ENCODE measurements around the gene SLC9A8. TPM values are rescaled to one million over a fixed set of nuclear protein-coding genes. Genes with fewer than 3 reads are reported as not detected.

Gene SLC9A8
- total RNA-seq, 4 donors from 2014 or later, result 9.0 to 31.0 (median 16.6) TPM

GRCh38 chr20:49843139-49843538 lies 30.5 kb downstream of the SLC9A8 start:
- Histone ChIP-seq H3K4me1 (peaks cover 0 to 6% (median 0%) of the 10 kb centered on the region in 4 donors), H3K4me3 (no peak overlapping the region), H3K36me3 (peaks cover 0 to 5% (median 0%) of the 10 kb centered on the region in 4 donors), H3K9me3 (no peaks in the 10 kb centered on the region), H3K27me3 (no peaks in the 10 kb centered on the region), H3K27ac (no peak overlapping the region)
- WGBS, 2 donors (ENCODE audit: low coverage in 1 of 2), result 75 to 100% methylated on average over 2 to 3 of the region's 3 CpGs
- intact Hi-C loops (cut with DNase I; ENCODE audit: low total_unique reads) (loop anchor here (2.0 to 10.0 kb wide), 2 partner anchors 238 to 298 kb away; no protein-coding TSS in a partner anchor), in situ Hi-C loops (cut with MboI; ENCODE audit: low pct_ligation_motif_present in 1 of 4, low pct_unique_long_range_greater_than_20kb in 1 of 4, low sequenced_read_pairs in 3 of 4) (loop anchor here (10.0 to 25.0 kb wide), 4 partner anchors 228 to 298 kb away; no protein-coding TSS in a partner anchor)
- TF ChIP-seq EP300 (IDR thresholded peaks at IDR 0.05; ENCODE audit: low read depth), result no peak
- TF ChIP-seq CTCF (IDR thresholded peaks at IDR 0.05), result no peak
- no peak for TF ChIP-seq POLR2A (IDR thresholded peaks at IDR 0.05)
- no peak for TF ChIP-seq POLR2AphosphoS5 (IDR thresholded peaks at IDR 0.05)
- DNase-seq, result no peak

GRCh38 chr20:49843770-49844380 lies 31.2 kb downstream of the SLC9A8 start:
- Histone ChIP-seq H3K36me3 (peaks cover 0 to 5% (median 0%) of the 10 kb centered on the region in 4 donors), H3K27me3 (no peaks in the 10 kb centered on the region), H3K4me3 (no peak overlapping the region), H3K4me1 (peaks cover 0 to 6% (median 0%) of the 10 kb centered on the region in 4 donors), H3K27ac (peak overlapping the region in 1 of 4 donors; percentile 3), H3K9me3 (no peaks in the 10 kb centered on the region)
- in situ Hi-C loops (cut with MboI; ENCODE audit: low pct_ligation_motif_present in 1 of 4, low pct_unique_long_range_greater_than_20kb in 1 of 4, low sequenced_read_pairs in 3 of 4), result loop anchor here (10.0 to 25.0 kb wide), 4 partner anchors 229 to 299 kb away; no protein-coding TSS in a partner anchor
- 80 to 90% methylated on average over 3 to 4 of the region's 4 CpGs for WGBS, 2 donors (ENCODE audit: low coverage in 1 of 2)
- TF ChIP-seq EP300 (IDR thresholded peaks at IDR 0.05; ENCODE audit: low read depth) (no peak), CTCF (IDR thresholded peaks at IDR 0.05) (no peak), POLR2A (IDR thresholded peaks at IDR 0.05) (no peak), POLR2AphosphoS5 (IDR thresholded peaks at IDR 0.05) (no peak)
- DNase-seq, result no peak
- intact Hi-C loops (cut with DNase I; ENCODE audit: low total_unique reads), result loop anchor here (2.0 to 10.0 kb wide), 2 partner anchors 239 to 299 kb away; no protein-coding TSS in a partner anchor

- Histone ChIP-seq H3K27me3 (no peaks in the 10 kb centered on the region), H3K4me3 (no peak overlapping the region), H3K36me3 (peaks cover 0 to 11% (median 0%) of the 10 kb centered on the region in 4 donors), H3K4me1 (peaks cover 0 to 6% (median 0%) of the 10 kb centered on the region in 4 donors), H3K27ac (peak overlapping the region in 1 of 4 donors; percentile 26), H3K9me3 (no peaks in the 10 kb centered on the region)
- in situ Hi-C loops (cut with MboI; ENCODE audit: low pct_ligation_motif_present in 1 of 4, low pct_unique_long_range_greater_than_20kb in 1 of 4, low sequenced_read_pairs in 3 of 4), result loop anchor here (5.0 to 25.0 kb wide), 5 partner anchors 230 to 300 kb away; no protein-coding TSS in a partner anchor
- WGBS, 2 donors (ENCODE audit: low coverage in 1 of 2), result 80% methylated on average over 1 of the region's 1 CpG; no CpG with 5 or more reads in 1 of the 2 donors
- intact Hi-C loops (cut with DNase I; ENCODE audit: low total_unique reads), result loop anchor here (10.0 kb wide), 1 partner anchor 300 kb away; no protein-coding TSS in a partner anchor
- peak in 1 of 3 donors; percentile 11 for TF ChIP-seq POLR2AphosphoS5 (IDR thresholded peaks at IDR 0.05)
- no peak for TF ChIP-seq POLR2A (IDR thresholded peaks at IDR 0.05)
- no peak for DNase-seq
These were observed 32.4 kb downstream of the SLC9A8 start for GRCh38 chr20:49845060-49845459.

- no peaks in the 10 kb centered on the region for H3K27me3 ChIP-seq
- WGBS, 2 donors (ENCODE audit: low coverage in 1 of 2), result 64 to 66% methylated on average over 5 to 6 of the region's 6 CpGs
- H3K4me3 ChIP-seq, result no peak overlapping the region
- in situ Hi-C loops (cut with MboI; ENCODE audit: low pct_ligation_motif_present in 1 of 4, low pct_unique_long_range_greater_than_20kb in 1 of 4, low sequenced_read_pairs in 3 of 4) (loop anchor here (5.0 to 25.0 kb wide), 5 partner anchors 232 to 302 kb away; no protein-coding TSS in a partner anchor), intact Hi-C loops (cut with DNase I; ENCODE audit: low total_unique reads) (loop anchor here (10.0 kb wide), 1 partner anchor 302 kb away; no protein-coding TSS in a partner anchor)
- TF ChIP-seq POLR2A (IDR thresholded peaks at IDR 0.05), result no peak
- TF ChIP-seq CTCF (IDR thresholded peaks at IDR 0.05), result peak; percentile 63 to 73 (median 72)
- peaks cover 0 to 17% (median 0%) of the 10 kb centered on the region in 4 donors for H3K36me3 ChIP-seq
- DNase-seq, result peak; percentile 46
- H3K4me1 ChIP-seq, result peaks cover 0 to 11% (median 0%) of the 10 kb centered on the region in 4 donors
- H3K9me3 ChIP-seq, result no peaks in the 10 kb centered on the region
- no peak overlapping the region for H3K27ac ChIP-seq
These were observed 33.7 kb downstream of the SLC9A8 start for GRCh38 chr20:49846206-49846807.
